GM18873 (cell line): ENCODE measurements around the gene KRTAP10-3.

ENCODE experiments used
- ATAC-seq: cut with Tn5 transposase; IDR thresholded peaks from one replicate; pipeline ENCODE4 v1.9.1; 2021; ENCODE audit warnings: mild to moderate bottlenecking, moderate library complexity, moderate number of reproducible peaks; ENCODE audit not compliant: unreplicated experiment, low FRiP score

KRTAP10-3 gene

DNA sequence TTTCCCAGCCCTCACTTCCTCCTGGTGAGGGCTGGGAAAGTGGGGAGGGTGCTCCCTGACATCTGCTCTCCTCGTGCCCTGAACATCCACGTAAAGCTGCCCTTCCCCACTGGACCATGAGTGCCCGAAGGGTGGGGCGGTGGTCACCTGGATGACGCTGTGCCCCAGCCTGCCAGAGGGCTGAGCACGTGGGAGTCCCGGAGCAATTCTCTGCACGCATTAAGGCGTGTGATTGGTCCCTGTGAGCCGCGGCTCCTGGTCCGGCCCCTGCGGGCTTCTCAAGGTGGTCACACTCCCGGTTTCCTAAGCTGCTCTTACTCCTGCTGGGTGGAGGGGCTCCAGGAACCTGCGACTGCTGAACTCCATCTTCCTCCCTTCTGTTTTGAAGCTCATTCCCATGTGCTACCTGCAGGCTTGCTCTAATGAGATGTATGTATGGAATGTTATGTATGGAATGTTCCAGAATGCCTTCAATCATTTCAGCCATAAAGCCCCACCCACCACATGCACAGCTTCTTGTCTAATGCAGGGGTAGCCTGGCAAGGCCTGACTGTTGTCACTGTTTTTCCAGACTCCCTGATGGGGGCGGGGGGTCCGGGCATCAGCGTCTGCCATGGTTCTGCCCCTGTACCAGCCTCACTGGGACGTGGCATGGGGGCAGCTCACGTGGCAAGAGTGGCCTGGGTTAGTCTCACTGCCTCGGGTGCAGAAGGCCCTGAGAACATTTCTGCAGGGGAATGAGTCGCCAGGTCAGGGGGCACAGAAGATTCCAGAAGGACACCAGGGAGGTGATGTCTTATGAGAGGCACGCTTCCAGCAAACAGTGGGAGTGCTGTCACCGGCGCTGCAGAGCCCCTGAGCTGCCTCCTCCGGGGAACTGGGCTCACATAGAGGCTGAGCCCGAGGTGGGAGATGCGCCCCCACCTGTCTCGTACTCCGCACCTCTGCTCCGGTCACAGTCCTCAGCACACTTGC lies 38.0 kb downstream of the KRTAP10-3 start:
- ATAC-seq: no peak

DNA sequence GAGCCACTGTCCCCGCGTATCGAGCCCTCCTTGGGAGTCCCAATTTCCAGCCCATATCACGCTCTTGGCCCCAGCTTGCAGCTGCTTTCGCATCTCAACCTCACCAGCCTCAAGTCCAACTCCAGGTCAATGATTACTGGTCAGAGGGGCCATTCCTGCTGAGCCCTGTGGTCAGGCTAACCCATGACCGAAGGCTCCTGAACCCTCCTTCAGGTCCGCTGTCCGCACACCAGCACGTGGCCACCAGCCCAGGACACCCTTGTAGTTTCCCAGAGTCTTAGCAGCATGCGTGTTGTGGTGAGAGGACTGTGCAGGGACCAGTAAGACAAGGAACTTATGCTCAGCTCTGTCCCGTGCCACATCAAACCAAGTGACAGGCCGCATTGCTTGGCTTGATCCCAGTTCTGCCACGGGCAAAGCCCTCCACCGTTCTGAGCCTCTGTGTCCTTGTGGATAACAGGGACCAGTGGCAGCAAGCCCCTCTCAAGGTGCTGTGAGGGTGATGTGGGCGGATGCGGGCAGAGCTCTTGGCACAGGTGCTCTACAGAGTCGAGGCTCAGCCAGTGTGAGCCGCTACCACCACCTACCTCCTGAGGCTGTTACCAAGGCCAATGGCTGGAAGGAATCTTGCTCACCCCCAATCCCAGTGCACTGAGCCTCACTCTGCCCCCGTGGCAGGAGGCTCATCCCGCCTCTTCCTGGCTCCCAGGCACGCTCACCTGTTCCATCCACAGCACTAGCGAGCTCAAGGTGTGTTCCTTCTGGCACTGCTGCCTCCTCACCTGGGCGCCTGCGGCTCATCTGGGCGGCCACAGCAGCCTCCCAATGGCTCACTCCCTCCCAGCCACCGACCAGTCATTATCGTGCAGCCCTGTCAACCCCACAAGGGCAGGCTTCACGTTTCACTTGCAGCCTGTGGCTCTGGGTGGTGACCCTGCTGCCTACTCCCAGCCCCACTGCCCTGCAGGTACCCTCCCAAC lies 39.0 kb downstream of the KRTAP10-3 start:
- ATAC-seq: no peak

- no peak for ATAC-seq
Measured at GRCh38 chr21:44518686-44519085, 39.9 kb downstream of the KRTAP10-3 start.

- no peak for ATAC-seq
Measured at GRCh38 chr21:44517175-44517899, 41.3 kb downstream of the KRTAP10-3 start.

GRCh38 chr21:44516828-44517174 lies 41.8 kb downstream of the KRTAP10-3 start:
- no peak for ATAC-seq

- no peak for ATAC-seq
Measured at GRCh38 chr21:44516342-44516741, 42.3 kb downstream of the KRTAP10-3 start.

- no peak for ATAC-seq
Measured at GRCh38 chr21:44515359-44516165, 43.0 kb downstream of the KRTAP10-3 start.

DNA sequence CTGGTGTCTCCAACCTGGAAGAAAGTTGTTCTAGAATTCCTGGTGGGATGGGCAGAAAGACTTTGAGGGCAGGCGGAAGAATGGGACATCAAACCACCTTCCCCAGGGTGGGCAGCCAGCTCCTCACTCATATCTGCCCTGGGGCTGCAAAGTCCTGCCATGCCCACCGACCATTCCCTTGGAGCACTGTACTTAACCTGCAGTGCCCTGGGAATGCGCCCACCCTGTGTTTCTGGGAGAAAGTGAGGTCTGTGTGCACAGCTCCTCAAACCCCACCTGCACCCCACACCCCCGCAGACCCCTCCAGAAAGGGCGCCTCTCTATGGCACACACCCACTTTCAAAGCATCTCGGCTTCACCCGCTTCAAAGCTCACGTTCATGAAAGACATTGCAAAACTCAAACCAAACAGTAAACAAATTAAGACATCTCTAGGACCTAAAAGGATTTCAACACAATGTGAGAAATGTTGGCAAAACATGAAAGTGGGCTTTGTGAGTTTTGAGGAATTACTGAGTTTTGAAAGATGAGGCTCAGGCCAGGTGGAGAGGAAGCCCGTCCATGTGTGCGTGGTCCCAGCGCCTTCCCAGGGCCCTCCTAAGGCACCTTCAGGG lies 43.7 kb downstream of the KRTAP10-3 start:
- ATAC-seq: no peak

- ATAC-seq: no peak
Measured at GRCh38 chr21:44514218-44514520, 44.4 kb downstream of the KRTAP10-3 start.

GRCh38 chr21:44513389-44514217 lies 45.0 kb downstream of the KRTAP10-3 start:
- no peak for ATAC-seq

DNA sequence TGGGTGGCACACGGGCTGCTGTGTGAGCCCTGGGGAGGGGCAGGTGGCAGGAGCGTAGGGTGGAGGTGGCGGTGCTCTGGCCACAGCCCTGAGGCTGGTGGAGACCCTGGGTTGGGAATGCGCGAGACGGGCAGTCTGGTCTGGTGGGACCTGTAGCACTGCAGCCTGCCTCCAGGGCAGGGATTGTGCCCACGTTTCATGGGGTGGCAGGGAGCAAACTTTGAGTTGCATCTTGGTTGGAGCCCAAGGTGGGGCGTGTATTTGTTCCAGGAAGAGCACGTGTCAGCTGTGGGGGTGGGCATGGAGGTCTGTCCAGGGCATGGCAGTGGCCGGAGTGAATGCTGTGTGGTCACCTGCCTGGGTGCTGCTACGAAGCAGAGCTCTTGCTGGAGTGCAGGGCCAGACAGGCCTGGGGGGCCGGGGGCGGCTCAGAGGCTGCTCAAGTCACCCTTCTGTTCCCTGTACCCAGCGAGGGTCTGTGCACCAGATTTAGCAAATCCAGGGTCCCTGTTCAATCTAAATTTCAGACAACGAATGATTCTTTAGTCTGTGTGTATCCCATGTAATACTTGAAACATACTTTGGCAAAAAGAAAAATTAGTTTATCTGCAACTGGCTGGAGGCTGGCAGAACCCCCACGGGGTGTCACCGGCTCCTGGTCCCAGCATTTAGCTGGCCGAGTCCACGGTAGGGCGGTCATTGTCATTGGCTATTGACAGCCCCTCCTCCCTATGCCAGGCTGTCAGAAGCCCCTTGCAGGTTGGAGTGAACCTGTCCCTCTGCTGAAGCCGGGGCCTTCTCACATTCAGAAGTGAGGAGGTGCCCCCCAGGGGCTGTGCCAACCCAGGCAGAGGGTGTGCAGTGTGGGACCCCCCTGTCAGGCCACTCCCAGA lies 45.9 kb downstream of the KRTAP10-3 start:
- no peak for ATAC-seq

DNA sequence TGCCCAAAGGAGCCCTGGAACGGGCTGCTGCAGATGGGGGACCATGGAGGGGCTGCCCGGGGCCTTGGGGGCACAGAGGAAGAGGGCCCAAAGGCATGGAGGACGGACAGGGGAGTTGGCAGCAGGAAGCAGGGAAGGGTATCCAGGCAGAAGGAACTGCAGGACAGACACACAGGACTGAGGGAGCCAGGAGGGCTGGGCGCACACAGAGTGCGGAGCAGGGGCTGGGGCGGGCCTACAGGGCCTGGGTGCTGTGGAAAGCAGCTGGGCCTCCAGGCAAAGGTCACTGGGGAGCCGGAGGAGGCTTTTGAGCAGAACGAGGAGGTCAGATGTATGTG lies 46.7 kb downstream of the KRTAP10-3 start:
- no peak for ATAC-seq

DNA sequence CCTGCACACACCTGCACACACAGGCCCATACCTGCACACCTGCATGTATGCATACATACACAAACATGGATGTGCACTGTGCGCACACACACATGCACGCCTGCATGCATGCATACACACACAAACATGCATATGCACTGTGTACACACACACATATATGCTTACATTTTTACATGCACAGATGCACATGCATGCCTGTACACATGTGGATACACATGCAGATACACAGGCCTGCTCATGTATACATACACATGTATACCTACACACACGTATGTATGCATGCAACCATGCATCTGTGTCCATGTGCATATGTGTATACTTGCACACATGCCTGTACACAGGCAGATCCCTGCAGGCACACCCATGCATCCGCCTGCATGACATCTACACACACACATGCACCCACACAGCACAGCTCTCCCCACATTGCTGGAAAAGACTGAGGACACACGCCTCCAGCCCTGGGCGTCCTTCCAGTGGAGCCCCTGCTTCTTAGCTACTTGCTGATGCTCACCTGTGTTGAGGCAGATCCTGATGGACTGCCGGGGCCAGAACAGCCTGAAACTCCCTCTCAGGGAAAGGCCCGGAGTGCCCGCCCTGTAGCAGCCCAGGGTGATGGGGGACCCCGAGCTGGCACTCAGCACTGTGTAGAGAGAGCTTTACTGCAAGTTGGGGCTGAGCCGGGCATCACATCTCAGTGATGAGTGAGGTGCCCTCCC lies 47.2 kb downstream of the KRTAP10-3 start:
- no peak for ATAC-seq

DNA sequence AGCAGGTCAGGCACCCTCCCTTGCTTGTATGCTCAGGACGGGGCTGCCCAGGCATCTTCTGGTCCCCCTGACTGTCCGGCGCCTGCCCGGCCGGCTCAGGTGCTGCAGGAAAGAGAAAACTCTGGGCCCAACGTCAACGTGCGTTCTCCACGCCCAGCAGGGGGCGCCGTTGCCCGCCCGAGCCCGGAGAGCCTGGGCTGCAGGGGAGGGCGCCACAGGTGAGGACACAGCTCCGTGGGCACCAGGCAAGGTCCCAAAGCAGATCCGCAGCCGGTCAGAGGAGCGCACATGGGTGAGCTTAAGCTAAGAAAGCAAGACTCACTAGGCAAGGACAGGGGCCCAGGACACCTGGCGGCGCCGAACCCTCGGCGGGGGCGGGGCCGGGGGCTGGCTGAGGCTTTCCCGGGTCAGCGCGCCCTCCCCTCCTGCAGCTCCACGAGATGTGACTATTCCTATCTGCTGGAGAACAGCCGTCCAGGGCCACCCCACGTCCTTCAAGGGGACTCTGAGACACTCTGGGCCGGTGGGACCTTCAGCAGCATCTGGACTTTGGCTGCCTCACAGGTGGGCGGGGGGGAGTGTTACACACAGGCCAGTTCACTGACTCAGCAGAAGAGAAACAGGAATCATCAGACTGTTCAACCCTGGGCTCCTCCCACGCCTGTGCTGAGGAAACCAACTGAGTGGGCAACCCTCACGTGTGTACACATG lies 47.9 kb downstream of the KRTAP10-3 start:
- no peak for ATAC-seq

GRCh38 chr21:44510109-44510507 lies 48.5 kb downstream of the KRTAP10-3 start:
- no peak for ATAC-seq

DNA sequence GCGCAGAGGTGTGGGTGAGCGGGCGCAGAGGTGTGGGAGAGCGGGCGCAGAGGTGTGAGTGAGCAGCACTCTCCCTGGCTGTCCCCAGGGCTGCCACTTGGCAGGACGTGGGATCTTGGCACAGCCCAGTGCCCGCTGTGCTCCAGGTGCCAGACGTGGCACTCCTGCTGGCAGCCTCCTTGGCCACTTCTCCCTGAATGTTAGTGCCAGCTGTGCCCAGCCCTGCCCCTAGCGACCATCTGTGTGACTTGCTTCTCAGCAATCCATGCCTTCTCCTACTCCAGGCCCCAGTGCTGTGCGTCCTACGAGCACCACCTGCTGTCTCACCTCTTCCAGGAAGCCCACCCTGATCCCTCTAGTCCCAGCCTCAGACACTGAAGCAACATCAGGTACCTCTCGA lies 49.1 kb downstream of the KRTAP10-3 start:
- ATAC-seq: no peak
